ENCODE measurements around the gene NIPSNAP3A.
"Not testable (repeated sequence)": the region's sequence is repeated elsewhere in the genome, so short reads cannot be mapped to it uniquely, and the experiment has no call there.

NIPSNAP3A gene

GRCh38 chr9:104747565-104748358, at the start of gene NIPSNAP3A:
Gene NIPSNAP3A (plus strand): TSS chr9:104747683. CDS start chr9:104747793, 110 bp downstream.
- DNase-seq: no peak

- no peak for DNase-seq
These were observed 47.2 kb upstream of the NIPSNAP3A start for GRCh38 chr9:104700306-104700705.

- DNase-seq: not testable (repeated sequence)
These were observed 38.7 kb upstream of the NIPSNAP3A start for GRCh38 chr9:104708737-104709136.

GRCh38 chr9:104711604-104712003, 35.9 kb upstream of the NIPSNAP3A start:
- no peak for DNase-seq

- DNase-seq: no peak
These were observed 22.5 kb upstream of the NIPSNAP3A start for GRCh38 chr9:104725014-104725413.

GRCh38 chr9:104738452-104738851, 9.0 kb upstream of the NIPSNAP3A start:
- DNase-seq: no peak

GRCh38 chr9:104740621-104741020, 6.9 kb upstream of the NIPSNAP3A start:
- DNase-seq: no peak

GRCh38 chr9:104743376-104743985, 4.0 kb upstream of the NIPSNAP3A start:
- no peak for DNase-seq

GRCh38 chr9:104745852-104746251, 1.6 kb upstream of the NIPSNAP3A start:
- DNase-seq: no peak

GRCh38 chr9:104746285-104746684, 1.2 kb upstream of the NIPSNAP3A start:
- DNase-seq: no peak

GRCh38 chr9:104746798-104747197, 685 bp upstream of the NIPSNAP3A start:
- no peak for DNase-seq

GRCh38 chr9:104747245-104747564, 278 bp upstream of the NIPSNAP3A start:
- no peak for DNase-seq

- no peak for DNase-seq
These were observed 1.0 kb downstream of the NIPSNAP3A start for GRCh38 chr9:104748359-104749031.

GRCh38 chr9:104750185-104750767, 2.8 kb downstream of the NIPSNAP3A start:
- DNase-seq: no peak

- DNase-seq: no peak
These were observed 11.5 kb downstream of the NIPSNAP3A start for GRCh38 chr9:104758974-104759373.

- DNase-seq: no peak
These were observed 17.7 kb downstream of the NIPSNAP3A start for GRCh38 chr9:104765138-104765537.

GRCh38 chr9:104766025-104766424, 18.5 kb downstream of the NIPSNAP3A start:
- no peak for DNase-seq

- no peak for DNase-seq
These were observed 20.0 kb downstream of the NIPSNAP3A start for GRCh38 chr9:104767507-104767906.

- not testable (repeated sequence) for DNase-seq
These were observed 21.5 kb downstream of the NIPSNAP3A start for GRCh38 chr9:104769029-104769428.

GRCh38 chr9:104769655-104770054, 22.2 kb downstream of the NIPSNAP3A start:
- no peak for DNase-seq

GRCh38 chr9:104772714-104773510, 25.4 kb downstream of the NIPSNAP3A start:
- no peak for DNase-seq

- DNase-seq: no peak
These were observed 26.6 kb downstream of the NIPSNAP3A start for GRCh38 chr9:104774132-104774531.

Measured in NCI-H1436 treated with DMSO at 0.1 percent for 48 hours (cell line).